OCI-LY7 (cell line): ENCODE data around the gene CDK12.
"Not testable (repeated sequence)": the region's sequence is repeated elsewhere in the genome, so short reads cannot be mapped to it uniquely, and the experiment has no call there.

Experiments used
- EZH2phosphoT487 ChIP-seq: fragments of 200-600 bp; sonication (generic); IDR thresholded peaks from 2 replicates; pipeline ENCODE4 v1.6.1; 2018; ENCODE audit warnings: low read depth, borderline replicate concordance, mild to moderate bottlenecking, mixed run types, antibody characterized with exemption, low read length, moderate library complexity, mixed read lengths
- TF ChIP-seq, protein P1 (sequence below): fragments of 200-600 bp; sonication (generic); conservative IDR thresholded peaks from 2 replicates; pipeline ENCODE4 v1.5.1; 2014; ENCODE audit warnings: mild to moderate bottlenecking, antibody characterized with exemption, low read length, moderate library complexity, mixed read lengths

DNA sequence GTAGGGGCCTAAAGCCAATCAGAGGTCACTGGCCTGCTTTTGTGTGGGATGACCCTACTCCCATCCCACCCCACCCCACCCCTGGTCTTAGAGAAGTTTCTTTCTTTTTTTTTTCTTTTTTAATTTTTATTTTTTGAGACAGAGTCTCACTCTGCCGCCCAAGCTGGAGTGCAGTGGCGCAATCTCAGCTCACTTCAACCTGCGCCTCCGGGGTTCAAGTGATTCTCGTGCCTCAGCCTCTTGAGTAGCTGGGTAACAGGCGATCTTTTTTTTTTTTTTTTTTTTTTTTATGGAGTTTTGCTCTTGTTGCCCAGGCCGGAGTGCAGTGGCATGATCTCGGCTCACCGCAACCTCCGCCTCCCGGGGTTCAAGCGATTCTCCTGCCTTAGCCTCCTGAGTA lies 83.1 kb downstream of the CDK12 start:
- TF ChIP-seq, protein P1, sequence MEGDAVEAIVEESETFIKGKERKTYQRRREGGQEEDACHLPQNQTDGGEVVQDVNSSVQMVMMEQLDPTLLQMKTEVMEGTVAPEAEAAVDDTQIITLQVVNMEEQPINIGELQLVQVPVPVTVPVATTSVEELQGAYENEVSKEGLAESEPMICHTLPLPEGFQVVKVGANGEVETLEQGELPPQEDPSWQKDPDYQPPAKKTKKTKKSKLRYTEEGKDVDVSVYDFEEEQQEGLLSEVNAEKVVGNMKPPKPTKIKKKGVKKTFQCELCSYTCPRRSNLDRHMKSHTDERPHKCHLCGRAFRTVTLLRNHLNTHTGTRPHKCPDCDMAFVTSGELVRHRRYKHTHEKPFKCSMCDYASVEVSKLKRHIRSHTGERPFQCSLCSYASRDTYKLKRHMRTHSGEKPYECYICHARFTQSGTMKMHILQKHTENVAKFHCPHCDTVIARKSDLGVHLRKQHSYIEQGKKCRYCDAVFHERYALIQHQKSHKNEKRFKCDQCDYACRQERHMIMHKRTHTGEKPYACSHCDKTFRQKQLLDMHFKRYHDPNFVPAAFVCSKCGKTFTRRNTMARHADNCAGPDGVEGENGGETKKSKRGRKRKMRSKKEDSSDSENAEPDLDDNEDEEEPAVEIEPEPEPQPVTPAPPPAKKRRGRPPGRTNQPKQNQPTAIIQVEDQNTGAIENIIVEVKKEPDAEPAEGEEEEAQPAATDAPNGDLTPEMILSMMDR, result not testable (repeated sequence)
- TF ChIP-seq EZH2phosphoT487, result not testable (repeated sequence)
